Right renal cortex interstitium (tissue), 3 donors: ENCODE results near the gene BCL10. TPM values are rescaled to one million over a fixed set of nuclear protein-coding genes. Genes with fewer than 3 reads are reported as not detected.
A peak's percentile ranks its signal among the peaks of the same experiment; 100 is the strongest.
"Not testable (repeated sequence)": the region's sequence is repeated elsewhere in the genome, so short reads cannot be mapped to it uniquely, and the experiment has no call there.

Experiments
- DNase-seq, 3 donors: peaks; one replicate each; pipeline ENCODE4 v3.0.0-alpha.2; 2013; ENCODE audit warnings: low read depth in 3 of 3, low spot score in 2 of 3
- polyA plus RNA-seq, 3 donors: library from polyadenylated mRNA; unstranded; fragments of 120-200 nt; gene quantifications; one replicate each; pipeline ENCODE4 v1.2.1, GENCODE V29; 2013; ENCODE audit not compliant: insufficient read length in 3 of 3

Gene BCL10
- polyA plus RNA-seq, 3 donors = 22.2 to 25.4 (median 23.9) TPM

DNA sequence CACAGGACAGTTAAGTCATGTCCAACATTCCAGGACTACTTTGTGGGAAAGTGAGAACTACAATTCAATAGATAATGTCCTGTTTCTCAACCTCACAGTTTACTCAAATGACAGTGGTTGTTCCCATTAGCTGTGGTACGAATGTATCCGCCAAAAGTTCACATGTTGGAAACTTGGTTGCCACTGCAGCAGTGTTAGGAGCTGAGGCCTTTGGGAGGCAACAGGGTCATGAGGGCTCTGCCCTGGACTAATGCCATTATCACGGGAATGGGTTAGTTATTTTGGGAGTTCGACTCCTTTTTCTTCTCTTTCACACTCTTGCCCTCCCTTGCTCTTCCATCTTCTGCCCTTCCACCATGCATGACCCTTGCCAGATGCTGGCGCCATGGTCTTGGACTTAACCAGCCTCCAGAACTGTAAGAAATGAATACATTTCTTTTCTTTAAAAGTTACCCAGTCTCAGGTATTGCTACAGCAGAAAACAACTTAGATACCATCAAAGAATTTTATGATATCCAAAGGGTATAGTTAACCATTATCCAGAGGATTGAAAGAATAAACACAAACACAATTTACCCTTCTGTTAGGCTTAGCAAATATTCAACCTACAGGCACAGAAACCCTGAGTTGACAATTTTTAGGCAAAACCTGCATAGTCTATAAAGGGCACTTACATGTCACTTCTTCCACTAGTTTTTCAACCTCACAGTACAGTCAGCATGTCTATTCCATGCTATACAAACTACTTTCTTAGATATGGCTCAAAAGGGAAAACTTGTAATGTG is 7.4 kb downstream of the BCL10 start:
- no peak for DNase-seq

GRCh38 chr1:85267313-85267712 is 9.1 kb downstream of the BCL10 start:
- DNase-seq = no peak

- no peak for DNase-seq
Observed at GRCh38 chr1:85264150-85264549, 12.3 kb downstream of the BCL10 start.

DNA sequence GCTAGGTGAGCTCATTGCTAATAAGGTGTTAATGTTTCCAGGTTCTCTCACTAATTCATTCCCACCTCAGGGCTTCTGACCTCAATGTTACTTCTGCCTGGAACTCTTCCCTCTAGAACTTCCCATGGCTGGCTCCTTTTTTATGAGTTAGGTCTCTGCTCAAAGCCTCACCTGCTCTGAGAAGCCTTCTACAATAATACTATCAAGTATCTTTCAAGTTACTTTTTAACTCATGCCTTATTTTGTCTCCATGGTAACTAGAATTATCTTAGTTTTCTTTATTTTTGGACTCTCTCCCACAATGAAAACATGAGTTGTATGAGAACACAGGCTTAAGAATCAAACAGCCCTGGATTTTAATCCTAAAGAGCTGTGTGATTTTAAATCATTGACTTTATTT is 13.4 kb downstream of the BCL10 start:
- no peak for DNase-seq

DNA sequence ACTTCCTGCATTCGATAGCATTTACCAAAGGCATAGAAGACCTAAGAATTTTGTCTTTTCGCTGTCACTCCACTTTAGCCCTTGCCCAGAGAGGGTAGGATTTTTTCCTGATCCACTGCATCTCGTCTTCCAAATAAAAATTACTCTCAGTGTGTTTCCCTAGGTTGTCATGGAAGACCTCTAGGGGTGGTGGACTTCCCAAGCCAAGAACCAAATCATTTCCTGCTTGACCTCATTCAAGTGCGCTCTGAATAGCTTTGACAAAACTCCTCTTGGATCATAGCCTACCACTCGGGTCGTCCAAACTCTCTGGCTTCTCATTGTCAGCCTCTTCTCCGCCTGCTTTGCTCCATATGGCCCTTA is 16.5 kb downstream of the BCL10 start:
- no peak for DNase-seq

- DNase-seq = peak; percentile 80 to 89 (median 88)
Observed at GRCh38 chr1:85259118-85259911, 17.1 kb downstream of the BCL10 start, which contains the start of gene C1orf52. Gene C1orf52 (minus strand): TSS chr1:85259662. CDS start chr1:85259633, 29 bp downstream.

DNA sequence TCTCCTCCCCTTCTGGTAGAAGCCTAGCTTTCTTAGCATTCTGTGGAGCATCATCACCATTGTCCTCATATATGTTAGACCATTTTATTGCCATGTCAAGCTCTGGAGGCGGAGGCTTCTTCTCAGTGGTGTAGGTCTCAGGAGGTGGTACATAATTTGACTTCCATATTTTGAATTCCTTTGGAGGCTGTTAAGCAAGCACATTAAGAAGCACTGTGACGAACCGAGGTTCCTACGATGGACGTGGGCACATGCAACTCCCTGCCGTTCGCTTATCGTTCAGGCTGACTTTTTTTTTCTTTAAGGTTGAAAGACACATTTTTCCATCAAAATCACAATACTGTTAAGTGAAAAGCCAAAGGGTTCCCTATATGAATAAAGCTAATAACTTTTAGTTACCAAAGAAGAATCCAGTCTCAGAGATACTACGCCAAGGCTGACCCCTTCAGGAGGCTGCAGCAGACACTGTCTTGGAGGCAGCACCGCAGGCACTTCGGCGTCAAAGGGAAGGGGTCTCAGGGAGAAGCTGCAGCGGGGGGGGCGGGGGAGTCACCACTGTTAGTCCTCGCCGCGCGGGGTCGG is 17.8 kb downstream of the BCL10 start:
- DNase-seq = no peak

- not testable (repeated sequence) for DNase-seq
Observed at GRCh38 chr1:85249042-85249441, 27.4 kb downstream of the BCL10 start.

DNA sequence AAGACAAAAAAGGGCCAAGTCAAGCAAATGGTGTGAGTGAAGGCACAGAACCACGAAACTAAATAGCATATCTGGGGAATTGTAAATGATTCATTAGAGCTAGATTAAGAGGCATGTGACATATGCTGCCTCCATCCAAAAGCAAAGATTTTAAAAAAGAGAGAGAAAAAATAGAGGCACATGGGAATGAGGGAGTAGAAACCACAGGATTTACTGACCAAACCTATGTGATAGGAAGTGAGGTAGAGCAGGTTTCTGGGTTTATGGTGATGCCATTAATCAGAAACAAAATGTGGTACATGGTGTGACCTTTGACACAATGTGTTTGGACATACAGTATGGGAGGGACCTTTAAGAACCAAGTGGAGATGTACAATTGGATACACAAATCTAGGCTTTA is 30.5 kb downstream of the BCL10 start:
- no peak for DNase-seq

DNA sequence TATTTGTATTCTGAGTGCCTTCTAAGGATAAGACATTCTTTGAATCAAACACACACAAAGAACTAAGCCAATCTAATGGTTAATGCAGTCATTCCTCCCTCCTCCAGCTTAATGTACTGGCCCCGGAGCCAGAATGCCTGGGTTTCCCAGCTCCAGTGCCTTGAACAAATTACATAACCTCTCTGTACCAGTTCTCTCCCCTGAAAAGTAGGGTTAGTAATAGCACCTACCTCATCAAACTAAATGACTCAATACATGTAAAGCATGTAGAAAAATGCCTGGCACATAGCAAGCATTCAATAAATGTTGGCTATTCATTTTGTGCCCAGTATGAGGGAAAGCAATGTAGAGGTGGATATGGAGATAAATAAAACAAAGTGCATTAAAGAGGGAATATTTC is 31.0 kb downstream of the BCL10 start:
- no peak for DNase-seq

- DNase-seq = no peak
Observed at GRCh38 chr1:85244271-85245061, 32.0 kb downstream of the BCL10 start.

DNA sequence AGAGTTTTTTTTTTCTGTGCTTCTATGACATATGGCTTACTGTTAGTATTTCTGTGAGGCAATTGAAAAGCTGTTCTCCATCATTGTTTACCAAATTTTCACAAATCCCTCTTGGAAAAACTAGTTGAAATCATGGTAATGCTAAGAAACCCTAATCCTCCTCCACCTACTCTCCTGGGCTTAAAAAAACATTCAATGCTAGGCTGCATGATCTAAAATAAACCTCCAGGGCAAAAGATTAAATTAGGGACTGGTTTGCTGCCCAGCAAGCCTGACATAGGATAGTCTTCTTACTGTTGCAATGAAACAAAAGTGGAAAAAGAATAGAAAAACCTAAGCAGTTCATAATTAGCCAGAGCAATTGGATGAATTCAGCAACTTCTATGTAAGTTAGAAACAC is 33.1 kb downstream of the BCL10 start:
- DNase-seq = no peak

- DNase-seq = no peak
Observed at GRCh38 chr1:85240643-85241042, 35.8 kb downstream of the BCL10 start.

DNA sequence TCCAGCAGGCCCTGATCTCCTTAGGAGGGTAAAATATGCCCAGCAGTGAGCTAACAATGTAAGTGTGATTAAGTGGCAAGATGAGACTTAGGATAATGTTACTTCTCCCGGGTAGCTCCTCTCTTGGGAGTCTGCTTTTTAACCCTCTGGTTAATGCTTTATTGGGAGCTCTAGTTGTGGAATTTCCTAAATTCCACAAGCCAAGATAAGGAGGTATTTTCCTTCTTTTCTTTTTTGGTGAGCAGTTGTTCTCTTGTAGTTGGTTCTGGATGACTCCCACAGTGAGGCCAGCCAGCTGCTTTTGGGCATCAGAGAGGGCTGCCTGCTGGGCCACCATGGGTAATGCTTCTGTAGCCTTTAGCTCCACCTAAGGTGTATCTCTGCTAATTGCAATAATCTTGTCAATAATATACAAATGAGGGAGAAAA is 36.2 kb downstream of the BCL10 start:
- DNase-seq = no peak

GRCh38 chr1:85237613-85238012 is 38.8 kb downstream of the BCL10 start:
- DNase-seq = no peak

GRCh38 chr1:85230305-85230977 is 46.0 kb downstream of the BCL10 start:
- no peak for DNase-seq

DNA sequence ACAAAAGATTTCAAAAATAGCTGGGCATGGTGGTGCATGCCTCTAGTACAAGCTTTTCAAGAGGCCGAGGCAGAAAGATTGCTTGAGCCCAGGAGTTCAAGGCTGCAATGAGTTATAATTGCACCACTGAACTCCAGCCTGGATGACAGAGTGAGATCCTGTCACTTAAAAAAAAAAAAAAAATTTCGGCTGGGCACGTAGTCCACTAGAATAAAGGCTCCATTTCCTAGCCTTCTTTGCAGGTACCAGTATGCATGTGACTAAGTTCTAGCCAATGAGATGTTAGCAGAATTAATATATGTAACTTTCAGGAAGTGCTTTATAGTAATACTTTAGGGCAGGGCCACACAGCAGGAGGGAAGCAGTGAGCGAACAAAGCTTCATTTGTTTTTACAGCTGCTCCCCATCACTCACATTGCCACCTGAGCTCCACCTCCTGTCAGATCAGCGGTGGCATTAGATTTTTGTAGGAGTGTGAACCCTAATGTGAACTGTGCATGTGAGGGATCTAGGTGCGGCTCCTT is 46.8 kb downstream of the BCL10 start:
- DNase-seq = no peak

DNA sequence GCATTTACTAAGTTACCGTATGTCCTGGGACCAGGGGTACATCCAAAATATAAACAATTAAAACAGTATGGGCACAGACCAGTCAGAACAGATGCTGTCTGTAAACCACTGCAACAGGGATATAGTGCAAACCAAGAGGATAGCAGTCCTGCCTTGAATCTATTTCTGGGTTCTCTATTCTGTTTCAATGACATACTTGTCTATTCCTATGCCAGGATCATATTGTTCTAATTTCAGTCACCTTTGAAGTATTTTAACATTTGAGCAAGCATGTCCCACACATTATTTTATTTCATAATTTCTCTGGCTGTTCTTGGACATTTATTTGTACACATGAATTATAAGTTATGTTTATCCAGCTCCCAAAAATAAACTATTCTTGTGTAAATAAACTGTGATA is 47.5 kb downstream of the BCL10 start:
- no peak for DNase-seq

DNA sequence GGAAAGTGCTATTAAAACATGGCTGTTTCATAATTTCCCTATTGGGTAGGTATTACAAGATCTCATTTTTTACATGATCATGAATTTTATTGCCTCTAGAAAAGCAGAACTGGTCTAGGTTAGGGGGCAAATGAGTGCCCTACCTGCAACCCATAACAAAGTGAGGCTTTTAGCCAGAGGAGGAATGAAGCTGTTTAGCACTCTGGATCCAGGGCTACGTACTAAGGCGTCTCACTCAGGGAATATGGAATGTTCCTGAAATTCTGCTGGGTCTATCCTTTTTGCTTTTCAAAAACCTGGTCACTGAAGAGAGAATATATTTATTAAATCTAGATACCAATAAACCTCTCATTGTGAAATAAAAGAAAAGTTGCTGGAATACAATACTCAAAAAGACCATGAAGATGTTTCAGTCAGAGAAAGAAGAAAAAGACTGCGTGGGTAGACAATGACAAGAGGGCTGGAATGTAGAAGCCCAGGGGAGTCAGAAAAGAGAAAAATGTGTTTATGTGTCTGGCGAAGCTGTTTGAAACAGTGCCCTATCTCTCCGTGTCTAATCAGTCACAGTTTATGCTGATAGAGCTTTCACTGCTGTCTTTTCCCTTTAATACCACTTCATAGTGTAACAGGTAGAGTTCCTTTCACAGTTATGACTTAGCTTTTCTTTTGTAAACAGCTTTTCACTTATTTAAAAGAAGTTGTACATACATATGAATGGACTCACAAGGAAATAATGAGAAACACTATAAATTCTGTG is 50.6 kb downstream of the BCL10 start:
- no peak for DNase-seq
